NCI-H1048 (cell line): ENCODE measurements around the gene CCDC144A.
"Not testable (repeated sequence)": the region's sequence is repeated elsewhere in the genome, so short reads cannot be mapped to it uniquely, and the experiment has no call there.

Source experiments
- DNase-seq: peaks from one replicate; lab custom pipeline; 2025; lab: John Stamatoyannopoulos, UW

CCDC144A gene

GRCh38 chr17:16757520-16757919 is 67.5 kb downstream of the CCDC144A start:
- DNase-seq: not testable (repeated sequence)

DNA sequence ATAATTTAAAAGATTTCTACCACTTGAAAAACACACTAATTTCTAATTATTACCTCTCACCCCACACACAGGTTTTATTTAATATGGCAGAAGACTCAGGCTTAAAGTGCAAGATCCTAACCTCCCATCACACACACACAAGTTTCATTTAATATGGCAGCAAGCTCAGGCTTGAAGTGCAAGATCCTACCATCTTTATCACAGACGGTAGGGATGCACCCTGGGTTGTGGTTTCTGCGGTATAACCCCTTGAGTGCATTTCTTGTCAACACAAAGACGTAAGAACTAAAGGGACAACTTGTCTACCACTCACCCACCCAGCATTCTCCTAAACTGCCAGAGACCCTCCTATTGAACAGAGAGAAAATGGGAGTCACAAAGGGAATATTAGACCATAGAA is 68.1 kb downstream of the CCDC144A start:
- DNase-seq: not testable (repeated sequence)

DNA sequence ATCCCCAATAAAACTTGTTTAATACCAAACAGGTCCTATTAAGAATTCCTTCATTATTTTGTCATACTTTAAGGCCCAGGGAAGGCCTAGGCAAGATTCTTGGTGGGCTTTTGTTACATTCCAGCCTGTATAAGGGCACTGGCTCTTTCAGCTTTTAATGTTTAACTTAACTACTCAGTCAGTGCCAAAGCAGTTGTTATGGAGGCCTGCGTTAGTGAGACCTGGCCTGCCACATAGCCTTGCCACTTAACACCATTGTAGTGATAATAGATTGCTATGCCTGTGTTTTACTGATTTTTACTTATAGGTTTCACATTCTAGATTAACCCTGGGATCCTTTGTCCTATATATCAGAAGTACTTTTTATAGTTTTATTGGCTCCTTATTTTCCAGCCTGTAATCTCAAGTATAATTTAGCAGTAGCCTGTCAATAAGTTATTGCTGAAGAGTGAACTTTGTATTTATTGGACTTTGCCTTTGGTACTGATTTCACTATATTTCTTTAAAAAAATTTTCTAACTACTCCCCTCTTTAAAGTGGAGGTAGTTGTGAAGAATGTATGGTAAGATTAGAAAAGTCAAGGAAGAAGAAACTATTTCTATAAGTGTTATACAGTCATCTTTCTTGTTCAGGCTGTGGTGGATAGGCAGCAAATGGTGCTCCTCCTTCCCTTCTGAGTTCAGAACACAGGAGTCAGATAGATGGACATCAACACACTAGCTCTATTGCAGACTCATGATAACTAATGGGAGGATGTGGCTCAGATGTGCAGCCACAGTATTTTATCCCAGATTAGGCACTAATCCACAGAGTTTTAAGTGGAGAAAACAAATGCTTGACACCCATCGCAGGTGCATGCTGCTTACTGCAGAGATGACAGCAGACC is 78.5 kb downstream of the CCDC144A start:
- not testable (repeated sequence) for DNase-seq

DNA sequence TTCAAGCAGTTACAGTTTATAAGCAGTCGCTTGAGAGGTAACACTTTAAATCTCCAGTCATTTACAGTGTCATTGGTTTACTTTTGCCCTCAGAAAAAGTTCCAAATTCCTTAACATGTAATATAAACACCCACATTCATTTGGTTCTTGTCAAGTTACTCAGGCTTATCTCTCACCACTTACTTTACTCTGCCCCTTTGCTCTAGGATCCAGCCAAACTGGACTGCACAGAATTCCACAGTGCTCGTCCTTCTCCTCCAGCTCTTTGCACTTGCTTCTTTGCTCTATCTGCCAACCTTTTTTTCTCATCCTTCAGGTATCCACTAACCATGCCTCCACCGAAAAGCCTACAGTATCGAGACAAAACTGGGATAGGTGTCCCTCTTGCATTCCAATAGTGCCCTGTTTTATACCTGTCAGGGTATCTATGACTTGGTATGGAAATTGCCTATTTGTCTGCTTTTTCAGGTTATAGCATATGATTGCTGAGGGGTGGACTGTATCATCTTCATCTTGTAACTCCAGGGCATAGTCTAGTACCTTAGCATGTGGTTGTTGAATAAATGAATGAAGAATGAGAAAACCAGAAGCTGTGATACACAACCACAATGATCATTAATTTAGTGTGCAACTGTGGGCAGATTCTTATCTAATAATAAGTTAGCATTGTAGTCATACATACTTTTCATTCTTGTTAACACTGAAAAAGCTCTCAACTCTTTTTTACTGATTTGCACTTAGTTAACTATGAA is 82.5 kb downstream of the CCDC144A start:
- not testable (repeated sequence) for DNase-seq

GRCh38 chr17:16773146-16773522 is 83.1 kb downstream of the CCDC144A start:
- not testable (repeated sequence) for DNase-seq

DNA sequence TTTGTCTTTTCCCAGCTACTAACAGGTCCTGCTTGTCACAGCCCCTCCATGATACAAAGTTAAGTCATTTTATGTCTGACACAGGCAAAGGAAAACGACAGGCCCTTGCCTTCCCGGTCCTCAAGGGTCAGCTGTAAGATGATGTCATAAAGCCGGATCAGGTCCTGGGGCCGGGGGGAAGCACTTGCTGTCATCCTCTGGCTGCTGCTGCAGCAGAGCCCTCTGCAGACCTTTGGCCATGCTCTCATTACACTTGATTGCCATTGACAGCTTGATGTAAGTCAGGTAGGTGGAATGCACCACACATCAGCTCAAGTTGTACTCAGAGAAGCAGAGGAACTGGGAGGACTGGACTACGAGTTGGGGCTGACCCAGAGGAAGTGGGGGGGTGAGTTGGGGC is 97.8 kb downstream of the CCDC144A start:
- DNase-seq: not testable (repeated sequence)

DNA sequence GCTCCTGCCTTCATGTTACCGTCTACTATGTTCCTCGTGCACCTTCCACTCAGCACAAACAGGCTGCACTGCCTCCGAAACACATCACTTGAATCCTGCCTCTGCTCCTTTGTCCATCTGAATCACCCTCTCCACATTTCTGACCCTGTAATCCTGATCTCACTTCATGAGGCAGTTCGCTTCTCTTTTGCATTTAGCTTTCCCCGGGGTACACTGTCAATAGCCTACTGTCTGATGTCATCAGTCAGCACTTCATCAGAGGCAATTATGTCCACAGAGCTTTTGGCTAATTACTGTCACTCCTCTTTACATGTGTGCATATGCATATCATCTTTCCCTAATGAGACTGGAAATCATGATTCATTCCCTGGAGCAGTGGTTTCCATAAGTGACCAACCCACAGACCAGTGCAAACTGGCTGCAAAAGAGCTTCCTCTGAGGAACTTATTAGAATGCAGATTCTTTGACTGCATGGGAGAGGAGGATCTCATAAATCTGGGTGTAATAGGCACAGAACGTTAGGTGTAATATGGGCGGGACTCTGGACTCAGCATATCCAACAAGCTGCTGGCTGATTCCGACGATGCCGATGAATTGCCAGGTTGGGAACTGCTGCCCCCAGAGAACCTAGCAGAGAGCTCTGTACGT is 99.0 kb downstream of the CCDC144A start:
- not testable (repeated sequence) for DNase-seq

DNA sequence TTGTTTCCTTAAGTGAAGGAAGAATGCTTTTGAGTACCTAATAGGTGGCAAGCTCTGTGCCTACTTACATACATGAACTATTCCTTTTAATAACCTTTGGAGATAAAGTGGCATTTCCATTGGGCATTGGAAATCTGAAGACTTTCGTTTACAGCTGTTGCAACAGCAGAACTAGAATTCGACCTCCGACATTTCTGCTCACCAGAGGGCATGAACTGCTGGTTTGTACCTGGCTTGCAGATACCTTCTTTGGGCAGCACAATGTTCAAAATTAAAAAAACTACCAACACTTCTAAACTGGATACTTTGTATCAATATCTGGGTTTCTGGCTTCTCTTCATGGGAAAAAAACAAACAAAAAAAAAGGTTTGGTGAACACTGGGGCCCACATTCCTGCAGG is 99.6 kb downstream of the CCDC144A start:
- not testable (repeated sequence) for DNase-seq

GRCh38 chr17:16790313-16790871 is 100.4 kb downstream of the CCDC144A start:
- not testable (repeated sequence) for DNase-seq

- not testable (repeated sequence) for DNase-seq
These were observed 104.2 kb downstream of the CCDC144A start for GRCh38 chr17:16794215-16794614.

- DNase-seq: not testable (repeated sequence)
These were observed 105.9 kb downstream of the CCDC144A start for GRCh38 chr17:16795894-16796293.

DNA sequence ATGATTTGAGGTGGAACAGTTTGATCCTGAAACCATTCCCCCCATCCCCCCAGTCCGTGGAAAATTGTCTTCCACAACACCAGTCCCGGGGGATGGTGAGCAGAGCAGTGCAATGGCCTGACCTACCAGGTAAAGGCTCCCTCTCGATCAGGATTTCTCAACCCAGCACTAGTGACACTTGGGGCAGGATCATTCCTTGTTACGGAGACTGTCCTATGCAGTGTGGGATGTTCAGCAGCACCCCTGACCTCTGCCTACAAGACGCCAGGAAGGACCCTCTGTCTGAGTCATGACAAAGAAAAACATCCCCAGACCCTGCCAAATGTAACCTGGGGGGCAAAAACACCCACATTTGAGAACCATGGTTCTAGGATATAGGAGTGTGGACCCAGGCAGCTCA is 114.8 kb downstream of the CCDC144A start:
- DNase-seq: not testable (repeated sequence)

GRCh38 chr17:16806599-16806998 is 116.6 kb downstream of the CCDC144A start:
- DNase-seq: not testable (repeated sequence)

DNA sequence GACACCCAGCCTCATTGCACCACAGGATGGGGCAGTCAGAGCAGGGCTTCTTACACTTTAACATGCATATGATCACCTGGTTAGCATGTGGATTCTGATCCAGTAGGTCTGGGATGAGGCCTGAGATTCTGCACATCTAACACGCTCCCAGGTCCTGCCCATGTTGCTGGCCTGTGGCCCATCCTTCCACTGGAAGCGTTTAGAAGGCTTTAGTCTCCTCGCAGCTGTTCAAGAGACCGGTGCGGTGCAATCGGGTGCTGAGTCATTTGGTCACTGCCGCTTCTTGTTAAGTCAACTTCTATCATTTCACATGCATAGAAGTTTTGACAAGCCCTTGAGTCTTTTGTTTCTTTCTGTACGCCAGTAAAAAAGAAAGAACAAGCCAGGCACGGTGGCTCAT is 117.6 kb downstream of the CCDC144A start:
- DNase-seq: not testable (repeated sequence)

DNA sequence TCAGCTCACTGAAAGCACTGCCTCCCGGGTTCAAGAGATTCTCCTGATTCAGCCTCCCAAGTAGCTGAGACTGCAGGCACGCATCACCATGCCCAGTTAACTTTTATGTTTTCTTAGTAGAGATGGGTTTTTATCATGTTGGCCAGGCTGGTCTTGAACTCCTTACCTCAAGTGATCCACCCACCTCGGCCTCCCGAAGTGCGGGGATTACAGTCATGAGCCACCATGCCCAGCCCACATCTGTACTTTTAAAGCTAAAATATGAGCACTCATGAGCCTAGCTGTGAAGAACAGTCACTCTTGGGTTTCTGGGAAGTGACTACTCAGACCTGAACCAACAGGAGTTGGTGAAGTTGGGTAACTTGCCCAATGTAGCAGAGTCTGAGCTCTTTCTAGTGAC is 120.2 kb downstream of the CCDC144A start:
- DNase-seq: not testable (repeated sequence)

DNA sequence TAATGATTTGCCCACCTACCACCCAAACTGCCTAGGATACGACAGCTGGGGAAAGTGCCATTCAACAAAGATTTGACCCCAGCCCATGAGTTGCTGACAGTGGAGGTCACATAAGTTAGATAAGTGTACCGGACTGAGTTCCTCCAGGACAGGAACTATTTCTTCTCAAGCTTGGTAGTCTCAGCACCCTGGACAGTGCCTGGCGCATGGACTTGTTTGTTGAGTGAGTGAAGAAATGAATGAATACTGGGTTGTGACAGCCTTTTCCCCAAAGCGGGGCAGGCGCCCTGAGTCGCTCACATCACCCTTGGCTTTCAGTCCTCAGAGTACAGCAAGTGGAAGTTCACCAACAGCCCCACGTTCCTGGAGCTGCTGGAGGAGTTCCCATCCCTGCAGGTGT is 122.1 kb downstream of the CCDC144A start:
- DNase-seq: not testable (repeated sequence)

- no peak for DNase-seq
These were observed 124.4 kb downstream of the CCDC144A start for GRCh38 chr17:16814439-16814838.

GRCh38 chr17:16817201-16817600 is 127.2 kb downstream of the CCDC144A start:
- no peak for DNase-seq

GRCh38 chr17:16817940-16818339 is 127.9 kb downstream of the CCDC144A start:
- DNase-seq: not testable (repeated sequence)

- DNase-seq: no peak
These were observed 128.3 kb downstream of the CCDC144A start for GRCh38 chr17:16818340-16818739.

GRCh38 chr17:16818821-16819683 is 129.0 kb downstream of the CCDC144A start:
- no peak for DNase-seq
